ENCODE results near the gene SPACDR.

Gene SPACDR

GRCh38 chr7:100433592-100434296 lies 30.3 kb downstream of the SPACDR start:
- Histone ChIP-seq H3K27me3 (ENCODE audit: control insufficient read depth, insufficient read depth, low read length) (no peaks in the 10 kb centered on the region), H3K4me3 (ENCODE audit: low read length) (no peak overlapping the region), H3K9ac (ENCODE audit: low read length) (no peak overlapping the region), H3K4me1 (ENCODE audit: control insufficient read depth, insufficient read depth, low read length) (peaks cover 11% of the 10 kb centered on the region), H3K27ac (ENCODE audit: low read depth, low read length) (no peak overlapping the region), H3K36me3 (ENCODE audit: control insufficient read depth, insufficient read depth, low read length) (peaks cover 5% of the 10 kb centered on the region)

GRCh38 chr7:100433276-100433591 lies 30.8 kb downstream of the SPACDR start:
- H3K27me3 ChIP-seq (ENCODE audit: control insufficient read depth, insufficient read depth, low read length) = no peaks in the 10 kb centered on the region
- H3K27ac ChIP-seq (ENCODE audit: low read depth, low read length) = no peak overlapping the region
- no peak overlapping the region for H3K9ac ChIP-seq (ENCODE audit: low read length)
- H3K36me3 ChIP-seq (ENCODE audit: control insufficient read depth, insufficient read depth, low read length) = peaks cover 5% of the 10 kb centered on the region
- H3K4me1 ChIP-seq (ENCODE audit: control insufficient read depth, insufficient read depth, low read length) = peaks cover 11% of the 10 kb centered on the region
- H3K4me3 ChIP-seq (ENCODE audit: low read length) = no peak overlapping the region

- H3K27ac ChIP-seq (ENCODE audit: low read depth, low read length) = no peak overlapping the region
- no peak overlapping the region for H3K4me3 ChIP-seq (ENCODE audit: low read length)
- H3K4me1 ChIP-seq (ENCODE audit: control insufficient read depth, insufficient read depth, low read length) = peaks cover 11% of the 10 kb centered on the region
Measured at GRCh38 chr7:100432621-100433275, 31.3 kb downstream of the SPACDR start.

GRCh38 chr7:100432053-100432452 lies 32.0 kb downstream of the SPACDR start:
- Histone ChIP-seq H3K27ac (ENCODE audit: low read depth, low read length) (no peak overlapping the region), H3K36me3 (ENCODE audit: control insufficient read depth, insufficient read depth, low read length) (peaks cover 5% of the 10 kb centered on the region), H3K9ac (ENCODE audit: low read length) (no peak overlapping the region), H3K27me3 (ENCODE audit: control insufficient read depth, insufficient read depth, low read length) (no peaks in the 10 kb centered on the region), H3K4me1 (ENCODE audit: control insufficient read depth, insufficient read depth, low read length) (peaks cover 11% of the 10 kb centered on the region), H3K4me3 (ENCODE audit: low read length) (peak overlapping the region; percentile 26)

More at GRCh38 chr7:100432621-100433275, 31.3 kb downstream of the SPACDR start:
- Histone ChIP-seq H3K9ac (ENCODE audit: low read length) (no peak overlapping the region), H3K36me3 (ENCODE audit: control insufficient read depth, insufficient read depth, low read length) (peaks cover 5% of the 10 kb centered on the region), H3K27me3 (ENCODE audit: control insufficient read depth, insufficient read depth, low read length) (no peaks in the 10 kb centered on the region)

GRCh38 chr7:100431286-100431735 lies 32.7 kb downstream of the SPACDR start:
- Histone ChIP-seq H3K4me3 (ENCODE audit: low read length) (peak overlapping the region; percentile 18), H3K27ac (ENCODE audit: low read depth, low read length) (peak overlapping the region; percentile 12), H3K4me1 (ENCODE audit: control insufficient read depth, insufficient read depth, low read length) (peaks cover 11% of the 10 kb centered on the region), H3K36me3 (ENCODE audit: control insufficient read depth, insufficient read depth, low read length) (peaks cover 5% of the 10 kb centered on the region), H3K9ac (ENCODE audit: low read length) (no peak overlapping the region), H3K27me3 (ENCODE audit: control insufficient read depth, insufficient read depth, low read length) (no peaks in the 10 kb centered on the region)

- Histone ChIP-seq H3K4me3 (ENCODE audit: low read length) (peak overlapping the region; percentile 95), H3K9ac (ENCODE audit: low read length) (peak overlapping the region; percentile 36), H3K36me3 (ENCODE audit: control insufficient read depth, insufficient read depth, low read length) (peaks cover 5% of the 10 kb centered on the region), H3K27ac (ENCODE audit: low read depth, low read length) (peak overlapping the region; percentile 100), H3K27me3 (ENCODE audit: control insufficient read depth, insufficient read depth, low read length) (no peaks in the 10 kb centered on the region), H3K4me1 (ENCODE audit: control insufficient read depth, insufficient read depth, low read length) (peaks cover 11% of the 10 kb centered on the region)
Measured at GRCh38 chr7:100430493-100431285, 33.4 kb downstream of the SPACDR start.

- peaks cover 5% of the 10 kb centered on the region for H3K36me3 ChIP-seq (ENCODE audit: control insufficient read depth, insufficient read depth, low read length)
- peak within 1 kb of the TSS; percentile 95 for H3K4me3 ChIP-seq (ENCODE audit: low read length)
- H3K9ac ChIP-seq (ENCODE audit: low read length) = peak within 1 kb of the TSS; percentile 97
- H3K27me3 ChIP-seq (ENCODE audit: control insufficient read depth, insufficient read depth, low read length) = no peaks in the 10 kb centered on the region
- H3K4me1 ChIP-seq (ENCODE audit: control insufficient read depth, insufficient read depth, low read length) = peaks cover 6% of the 10 kb centered on the region
- H3K27ac ChIP-seq (ENCODE audit: low read depth, low read length) = peak within 1 kb of the TSS; percentile 100
Measured at GRCh38 chr7:100429637-100430492, 34.2 kb downstream of the SPACDR start, which contains the start of gene MEPCE. TSS of gene MEPCE (plus strand) at chr7:100429831. CDS start at chr7:100430019, 188 bp downstream.

GRCh38 chr7:100428967-100429636 lies 35.0 kb downstream of the SPACDR start:
- Histone ChIP-seq H3K27me3 (ENCODE audit: control insufficient read depth, insufficient read depth, low read length) (no peaks in the 10 kb centered on the region), H3K9ac (ENCODE audit: low read length) (peak overlapping the region; percentile 92), H3K4me1 (ENCODE audit: control insufficient read depth, insufficient read depth, low read length) (peaks cover 6% of the 10 kb centered on the region), H3K36me3 (ENCODE audit: control insufficient read depth, insufficient read depth, low read length) (peaks cover 5% of the 10 kb centered on the region), H3K4me3 (ENCODE audit: low read length) (peak overlapping the region; percentile 95), H3K27ac (ENCODE audit: low read depth, low read length) (peak overlapping the region; percentile 100)

GRCh38 chr7:100428199-100428966 lies 35.7 kb downstream of the SPACDR start, which contains the start of gene ZCWPW1:
TSS of gene ZCWPW1 (minus strand) at chr7:100428703. CDS start at chr7:100420649, 8,054 bp downstream.
- Histone ChIP-seq H3K9ac (ENCODE audit: low read length) (peak within 1 kb of the TSS; percentile 96), H3K27ac (ENCODE audit: low read depth, low read length) (peak within 1 kb of the TSS; percentile 100), H3K4me3 (ENCODE audit: low read length) (peak within 1 kb of the TSS; percentile 95), H3K36me3 (ENCODE audit: control insufficient read depth, insufficient read depth, low read length) (no peaks in the 10 kb centered on the region), H3K4me1 (ENCODE audit: control insufficient read depth, insufficient read depth, low read length) (peaks cover 6% of the 10 kb centered on the region), H3K27me3 (ENCODE audit: control insufficient read depth, insufficient read depth, low read length) (no peaks in the 10 kb centered on the region)

GRCh38 chr7:100427762-100428198 lies 36.3 kb downstream of the SPACDR start:
- Histone ChIP-seq H3K27ac (ENCODE audit: low read depth, low read length) (peak overlapping the region; percentile 100), H3K9ac (ENCODE audit: low read length) (no peak overlapping the region), H3K4me3 (ENCODE audit: low read length) (peak overlapping the region; percentile 88), H3K27me3 (ENCODE audit: control insufficient read depth, insufficient read depth, low read length) (no peaks in the 10 kb centered on the region), H3K4me1 (ENCODE audit: control insufficient read depth, insufficient read depth, low read length) (peaks cover 6% of the 10 kb centered on the region), H3K36me3 (ENCODE audit: control insufficient read depth, insufficient read depth, low read length) (no peaks in the 10 kb centered on the region)

GRCh38 chr7:100426516-100426915 lies 37.5 kb downstream of the SPACDR start:
- Histone ChIP-seq H3K4me3 (ENCODE audit: low read length) (no peak overlapping the region), H3K27ac (ENCODE audit: low read depth, low read length) (no peak overlapping the region), H3K4me1 (ENCODE audit: control insufficient read depth, insufficient read depth, low read length) (peaks cover 6% of the 10 kb centered on the region), H3K9ac (ENCODE audit: low read length) (no peak overlapping the region), H3K36me3 (ENCODE audit: control insufficient read depth, insufficient read depth, low read length) (no peaks in the 10 kb centered on the region), H3K27me3 (ENCODE audit: control insufficient read depth, insufficient read depth, low read length) (no peaks in the 10 kb centered on the region)
